Endothelial cell of umbilical vein (primary cell): ENCODE results near the gene CYP27C1. TPM values are rescaled to one million over a fixed set of nuclear protein-coding genes. Genes with fewer than 3 reads are reported as not detected.

ENCODE experiments used
- BruUV-seq: library from RNA; stranded (reverse); fragments of 400-500 nt; replicated peaks from 2 replicates; lab custom pipeline; 2021; lab: Mats Ljungman, UMichigan
- CTCF ChIA-PET: fragments of 300-600, 350-600 bp; sonication (Branson Sonifier 250); formaldehyde crosslinking; loops from one replicate; lab custom pipeline; 2021; ENCODE audit warnings: antibody characterized with exemption, inconsistent platforms; lab: Charles Lee
- POLR2A ChIA-PET: fragments of 300-600, 350-600 bp; sonication (Branson Sonifier 250); formaldehyde crosslinking; loops from one replicate; lab custom pipeline; 2021; ENCODE audit warnings: antibody characterized with exemption, inconsistent platforms; lab: Charles Lee
- DNase-seq: peaks from one replicate; pipeline ENCODE4 v3.0.0-alpha.2; 2011; ENCODE audit warnings: low read depth, low spot score
- FAIRE-seq: peaks from 2 replicates; lab custom pipeline; 2011; peaks lifted over from hg19 to GRCh38; lab: Jason Lieb, UNC
- H2AFZ ChIP-seq: 2 replicates; pipeline ENCODE4 v1.6.0; 2012; ENCODE audit warnings: low read depth, low read length, control low read depth, inconsistent platforms
- H3K27ac ChIP-seq: 2 replicates; pipeline ENCODE4 v1.5.1; 2011; ENCODE audit warnings: low read depth, mild to moderate bottlenecking, control low read depth, low read length, moderate library complexity; ENCODE audit not compliant: insufficient read depth
- H3K27me3 ChIP-seq, 2 experiments: 2 replicates each; pipeline versions ENCODE4 v1.6.0 to v1.6.1; 2011; ENCODE audit warnings: low read length in 2 of 2, mixed read lengths in 1 of 2; ENCODE audit not compliant: control insufficient read depth in 2 of 2, insufficient read depth in 2 of 2
- H3K36me3 ChIP-seq, 2 experiments: 2 replicates in 1 of 2; 3 replicates in 1 of 2; pipeline ENCODE4 v1.5.1; 2011; ENCODE audit warnings: low read length in 2 of 2, mild to moderate bottlenecking in 1 of 2, moderate library complexity in 1 of 2; ENCODE audit not compliant: control insufficient read depth in 2 of 2, insufficient read depth in 2 of 2; ENCODE audit errors: extremely low read depth in 1 of 2
- H3K4me1 ChIP-seq: 3 replicates; pipeline ENCODE4 v1.5.1; 2011; ENCODE audit warnings: mild to moderate bottlenecking, low read length; ENCODE audit not compliant: control insufficient read depth, insufficient read depth; ENCODE audit errors: extremely low read depth
- H3K4me2 ChIP-seq: 2 replicates; pipeline ENCODE4 v1.6.1; 2011; ENCODE audit warnings: low read length, control low read depth, mixed read lengths; ENCODE audit not compliant: insufficient read depth
- H3K4me3 ChIP-seq, 3 experiments: fragments of 200-600 bp in 1 of 3; sonication (generic), shearing (Covaris generic) in 1 of 3; replicated peaks in 1 of 3; 2 replicates each; pipeline ENCODE4 v1.5.1; 2011 to 2016; ENCODE audit warnings: control low read depth in 3 of 3, low read length in 3 of 3, mild to moderate bottlenecking in 2 of 3, inconsistent platforms in 1 of 3, low read depth in 1 of 3, moderate library complexity in 1 of 3; ENCODE audit not compliant: insufficient read depth in 1 of 3
- H3K79me2 ChIP-seq: 2 replicates; pipeline ENCODE4 v1.6.0; 2012; ENCODE audit warnings: low read length, inconsistent platforms; ENCODE audit not compliant: control insufficient read depth, insufficient read depth
- H3K9ac ChIP-seq: replicated peaks from 2 replicates; pipeline ENCODE3; 2011; ENCODE audit warnings: low read length, control low read depth; ENCODE audit not compliant: insufficient read depth; ENCODE audit errors: extremely low read depth
- H3K9me1 ChIP-seq: replicated peaks from 3 replicates; pipeline ENCODE4 v1.6.0; 2011; ENCODE audit warnings: mild to moderate bottlenecking, low read length; ENCODE audit not compliant: control insufficient read depth, insufficient read depth; ENCODE audit errors: extremely low read depth
- H3K9me3 ChIP-seq: replicated peaks from 2 replicates; pipeline ENCODE4 v1.5.1; 2012; ENCODE audit warnings: low read length, inconsistent platforms; ENCODE audit not compliant: control insufficient read depth, insufficient read depth
- H4K20me1 ChIP-seq: replicated peaks from 2 replicates; pipeline ENCODE3; 2011; ENCODE audit warnings: mild to moderate bottlenecking, low read length; ENCODE audit not compliant: control insufficient read depth, insufficient read depth; ENCODE audit errors: extremely low read depth
- EZH2 ChIP-seq: IDR thresholded peaks from 2 replicates; pipeline ENCODE4 v1.6.1; 2012; ENCODE audit warnings: borderline replicate concordance, low read depth, mild to moderate bottlenecking, moderate library complexity, low read length, inconsistent platforms; ENCODE audit not compliant: severe bottlenecking
- FOS ChIP-seq: IDR thresholded peaks from 2 replicates; pipeline ENCODE4 v1.6.1; 2011; ENCODE audit warnings: mild to moderate bottlenecking, low read length, moderate library complexity, borderline replicate concordance; ENCODE audit not compliant: insufficient read depth
- GATA2 ChIP-seq: IDR thresholded peaks from 2 replicates; pipeline ENCODE4 v1.7.0; 2011; ENCODE audit warnings: low read depth, mild to moderate bottlenecking, moderate library complexity, mixed read lengths, low read length; ENCODE audit not compliant: insufficient read length, insufficient read depth
- JUN ChIP-seq: IDR thresholded peaks from 2 replicates; pipeline ENCODE4 v1.6.1; 2011; ENCODE audit warnings: borderline replicate concordance, low read depth; ENCODE audit not compliant: insufficient read length, insufficient read depth
- MYC ChIP-seq: IDR thresholded peaks from one replicate; pipeline ENCODE4 v1.6.1; 2011; ENCODE audit warnings: mild to moderate bottlenecking, low read depth, low read length
- POLR2A ChIP-seq: IDR thresholded peaks from 2 replicates; pipeline ENCODE4 v1.6.1; 2012; ENCODE audit warnings: low read depth, mild to moderate bottlenecking, control low read depth, low read length
- POLR2AphosphoS5 ChIP-seq: IDR thresholded peaks from 2 replicates; pipeline ENCODE4 v1.6.1; 2012; ENCODE audit warnings: low read depth, mild to moderate bottlenecking, control low read depth, low read length, moderate library complexity; ENCODE audit not compliant: insufficient read depth
- dilution Hi-C: fragments of 300-500 bp; cut with MboI; formaldehyde crosslinking; loops from one replicate; pipeline ENCODE4 v1.15.0; 2019; ENCODE audit warnings: low sequenced_read_pairs; ENCODE audit not compliant: extremely low pct_ligation_motif_present
- intact Hi-C: fragments of 100-400 bp; cut with micrococcal nuclease; formaldehyde crosslinking; loops from one replicate; pipeline ENCODE4 v1.10.0; 2022
- polyA plus RNA-seq, 4 experiments: library from polyadenylated mRNA; depleted of rRNA in 3 of 4; stranded (reverse) in 3 of 4; unstranded in 1 of 4; fragments of >200 nt; gene quantifications; 2 replicates each; pipeline versions ENCODE4 v1.2.1 to v1.2.3, GENCODE V29; 2011 to 2012; ENCODE audit warnings: missing spikeins in 1 of 4
- total RNA-seq: library from RNA; stranded (reverse); gene quantifications from 2 replicates; pipeline ENCODE4 v1.2.3, GENCODE V29; 2021
- TF ChIP-seq, protein P1 (sequence below): IDR thresholded peaks from 2 replicates; pipeline ENCODE4 v1.6.1; 2011; ENCODE audit not compliant: insufficient read depth, insufficient read length
- TF ChIP-seq, protein P2 (sequence below), 2 donors: IDR thresholded peaks; 1 replicate in 1 of 2; 2 replicates in 1 of 2; pipeline ENCODE4 v1.5.1; 2011; ENCODE audit warnings: low read length in 2 of 2, mild to moderate bottlenecking in 2 of 2, moderate library complexity in 2 of 2, control low read depth in 1 of 2, inconsistent platforms in 1 of 2, low read depth in 1 of 2; ENCODE audit not compliant: insufficient read depth in 1 of 2; ENCODE audit errors: extremely low read depth in 1 of 2

The CYP27C1 gene
- total and polyA plus RNA-seq, 2 donors (not counting 3 experiments of a cell fraction or from before 2014, with no cell fraction given) = not detected

DNA sequence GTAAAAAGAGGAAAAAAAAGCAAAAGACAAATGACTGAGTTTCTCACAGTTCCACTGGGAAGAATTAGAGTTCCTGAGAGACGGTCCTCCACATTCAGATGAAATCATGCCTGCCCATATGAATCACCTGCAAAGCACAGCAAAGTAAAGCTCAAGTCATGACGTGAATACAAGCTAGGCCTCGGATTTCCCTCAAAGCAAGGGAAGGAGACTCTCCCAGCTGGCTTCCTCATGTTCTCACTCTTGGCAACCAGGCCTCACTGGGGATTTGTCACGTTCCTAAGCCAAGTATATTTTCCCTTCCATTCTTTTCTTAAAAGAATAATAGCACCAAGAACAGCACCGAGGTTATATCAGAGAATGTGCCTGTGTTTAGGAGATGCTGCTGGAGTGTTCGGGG lies 47.0 kb downstream of the CYP27C1 start:
- no peak for FAIRE-seq
- Histone ChIP-seq H3K4me1 (no peaks in the 10 kb centered on the region), H3K79me2 (no peaks in the 10 kb centered on the region), H4K20me1 (no peaks in the 10 kb centered on the region), H3K9ac (no peak overlapping the region), H3K4me2 (no peak overlapping the region), H3K27ac (no peak overlapping the region), H3K9me3 (no peaks in the 10 kb centered on the region), H3K27me3 (no peaks in the 10 kb centered on the region), H3K4me3 (no peak overlapping the region), H3K9me1 (no peaks in the 10 kb centered on the region), H2AFZ (no peak overlapping the region), H3K36me3 (no peaks in the 10 kb centered on the region)
- CTCF ChIA-PET = interaction anchor here (0.7 to 11.6 kb wide), 11 partner anchors 8 to 201 kb away, joined by 3 to 106 read pairs (median 4); partner anchors contain the start of gene BIN1
- no peak for TF ChIP-seq MYC
- no peak for TF ChIP-seq POLR2AphosphoS5
- TF ChIP-seq, protein P1, sequence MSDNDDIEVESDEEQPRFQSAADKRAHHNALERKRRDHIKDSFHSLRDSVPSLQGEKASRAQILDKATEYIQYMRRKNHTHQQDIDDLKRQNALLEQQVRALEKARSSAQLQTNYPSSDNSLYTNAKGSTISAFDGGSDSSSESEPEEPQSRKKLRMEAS = no peak
- TF ChIP-seq JUN = no peak
- TF ChIP-seq, protein P2, sequence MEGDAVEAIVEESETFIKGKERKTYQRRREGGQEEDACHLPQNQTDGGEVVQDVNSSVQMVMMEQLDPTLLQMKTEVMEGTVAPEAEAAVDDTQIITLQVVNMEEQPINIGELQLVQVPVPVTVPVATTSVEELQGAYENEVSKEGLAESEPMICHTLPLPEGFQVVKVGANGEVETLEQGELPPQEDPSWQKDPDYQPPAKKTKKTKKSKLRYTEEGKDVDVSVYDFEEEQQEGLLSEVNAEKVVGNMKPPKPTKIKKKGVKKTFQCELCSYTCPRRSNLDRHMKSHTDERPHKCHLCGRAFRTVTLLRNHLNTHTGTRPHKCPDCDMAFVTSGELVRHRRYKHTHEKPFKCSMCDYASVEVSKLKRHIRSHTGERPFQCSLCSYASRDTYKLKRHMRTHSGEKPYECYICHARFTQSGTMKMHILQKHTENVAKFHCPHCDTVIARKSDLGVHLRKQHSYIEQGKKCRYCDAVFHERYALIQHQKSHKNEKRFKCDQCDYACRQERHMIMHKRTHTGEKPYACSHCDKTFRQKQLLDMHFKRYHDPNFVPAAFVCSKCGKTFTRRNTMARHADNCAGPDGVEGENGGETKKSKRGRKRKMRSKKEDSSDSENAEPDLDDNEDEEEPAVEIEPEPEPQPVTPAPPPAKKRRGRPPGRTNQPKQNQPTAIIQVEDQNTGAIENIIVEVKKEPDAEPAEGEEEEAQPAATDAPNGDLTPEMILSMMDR (IDR thresholded peaks at IDR 0.05; ENCODE audit: extremely low read depth in 1 of 2, insufficient read depth in 1 of 2, low read depth in 1 of 2, low read length in 2 of 2) = no peak
- no peak for TF ChIP-seq GATA2
- no peak for TF ChIP-seq POLR2A
- no peak for TF ChIP-seq EZH2
- no peak for TF ChIP-seq FOS
- POLR2A ChIA-PET = no interaction called here
- dilution Hi-C loops = no loop called here
- intact Hi-C loops = loop anchor here (5.0 kb wide), 1 partner anchor 91 kb away; no protein-coding TSS in a partner anchor
- no TSS peak for BruUV-seq
- DNase-seq = peak; percentile 33
